SK-N-SH treated with all-trans-retinoic acid at 6 μM for 48 hours (cell line): ENCODE results near the gene AMBP.

Experiments
- ATAC-seq: fragments of 200-7000 bp; cut with Tn5 transposase; 3 replicates; pipeline ENCODE4 v1.9.1; 2020; ENCODE audit warnings: mild to moderate bottlenecking, moderate library complexity
- ARNTL ChIP-seq: fragments of 450-650 bp; formaldehyde crosslinking; IDR thresholded peaks from 2 replicates; pipeline ENCODE4 v1.5.0; 2020; ENCODE audit warnings: low read depth, mild to moderate bottlenecking, moderate library complexity, borderline replicate concordance
- BACH2 ChIP-seq: fragments of 250-450 bp; sonication (Bioruptor Pico); IDR thresholded peaks from 2 replicates; pipeline ENCODE4 v1.9.0; 2021; ENCODE audit warnings: mild to moderate bottlenecking, borderline replicate concordance
- CSDC2 ChIP-seq: fragments of 250-450 bp; sonication (Bioruptor Pico); IDR thresholded peaks from 2 replicates; pipeline ENCODE4 v1.5.0; 2020; ENCODE audit warnings: mild to moderate bottlenecking, moderate library complexity
- GLIS3 ChIP-seq: fragments of 250-450 bp; sonication (Bioruptor Pico); IDR thresholded peaks from 2 replicates; pipeline ENCODE4 v1.5.0; 2020; ENCODE audit warnings: mild to moderate bottlenecking, moderate library complexity
- ISL1 ChIP-seq: fragments of 250-450 bp; sonication (Bioruptor Pico); IDR thresholded peaks from 2 replicates; pipeline ENCODE4 v2.1.2; 2022; ENCODE audit warnings: mild to moderate bottlenecking, moderate library complexity
- OSR1 ChIP-seq: fragments of 250-450 bp; sonication (Bioruptor Pico); IDR thresholded peaks from 2 replicates; pipeline ENCODE4 v1.8.0; 2022; ENCODE audit warnings: moderate library complexity, mild to moderate bottlenecking, inconsistent platforms
- PPARA ChIP-seq: fragments of 250-450 bp; sonication (Bioruptor Pico); IDR thresholded peaks from 2 replicates; pipeline ENCODE4 v1.5.0; 2020; ENCODE audit warnings: mild to moderate bottlenecking, borderline replicate concordance
- RARB ChIP-seq: fragments of 250-450 bp; sonication (Bioruptor Pico); IDR thresholded peaks from 2 replicates; pipeline ENCODE4 v1.8.0; 2021; ENCODE audit warnings: mild to moderate bottlenecking, moderate library complexity
- SNAI2 ChIP-seq: fragments of 250-450 bp; sonication (Bioruptor Pico); IDR thresholded peaks from 2 replicates; pipeline ENCODE4 v1.5.0; 2020; ENCODE audit warnings: mild to moderate bottlenecking, moderate library complexity
- TCF4 ChIP-seq: fragments of 250-450 bp; sonication (Bioruptor Pico); IDR thresholded peaks from 2 replicates; pipeline ENCODE4 v1.8.0; 2021; ENCODE audit warnings: mild to moderate bottlenecking, moderate library complexity, borderline replicate concordance
- TOX ChIP-seq: fragments of 250-450 bp; sonication (Bioruptor Pico); IDR thresholded peaks from 2 replicates; pipeline ENCODE4 v1.8.0; 2021; ENCODE audit warnings: mild to moderate bottlenecking, moderate library complexity, borderline replicate concordance
- ZC3H10 ChIP-seq: fragments of 250-450 bp; sonication (Bioruptor Pico); IDR thresholded peaks from 2 replicates; pipeline ENCODE4 v1.5.1; 2021; ENCODE audit warnings: mild to moderate bottlenecking, moderate library complexity
- ZFP3 ChIP-seq: fragments of 250-450 bp; sonication (Bioruptor Pico); IDR thresholded peaks from 2 replicates; pipeline ENCODE4 v1.5.0; 2020; ENCODE audit warnings: mild to moderate bottlenecking, moderate library complexity
- ZFP30 ChIP-seq: fragments of 450-650 bp; formaldehyde crosslinking; IDR thresholded peaks from 2 replicates; pipeline ENCODE4 v1.5.0; 2022; ENCODE audit warnings: mild to moderate bottlenecking, moderate library complexity
- ZNF565 ChIP-seq: fragments of 450-650 bp; formaldehyde crosslinking; conservative IDR thresholded peaks from 2 replicates; pipeline ENCODE4 v1.5.0; 2020; ENCODE audit warnings: low read depth, mild to moderate bottlenecking, moderate library complexity
- ZNF70 ChIP-seq: fragments of 450-650 bp; formaldehyde crosslinking; IDR thresholded peaks from 2 replicates; pipeline ENCODE4 v1.5.0; 2020; ENCODE audit warnings: mild to moderate bottlenecking, moderate library complexity
- ZNF8 ChIP-seq: fragments of 450-650 bp; formaldehyde crosslinking; IDR thresholded peaks from 2 replicates; pipeline ENCODE4 v1.5.0; 2020; ENCODE audit warnings: mild to moderate bottlenecking, moderate library complexity
- TF ChIP-seq, protein P1 (sequence below): fragments of 250-450 bp; sonication (Bioruptor Pico); IDR thresholded peaks from 2 replicates; pipeline ENCODE4 v1.8.0; 2021; ENCODE audit warnings: low read depth, mild to moderate bottlenecking, moderate library complexity, borderline replicate concordance
- TF ChIP-seq, protein P2 (sequence below): fragments of 250-450 bp; sonication (Bioruptor Pico); IDR thresholded peaks from 2 replicates; pipeline ENCODE4 v1.5.1; 2020; ENCODE audit warnings: low read depth, mild to moderate bottlenecking, moderate library complexity
- TF ChIP-seq, protein P3 (sequence below): fragments of 250-450 bp; sonication (Bioruptor Pico); IDR thresholded peaks from 2 replicates; pipeline ENCODE4 v1.8.0; 2020; ENCODE audit warnings: mild to moderate bottlenecking, moderate library complexity, borderline replicate concordance
- TF ChIP-seq, protein P4 (sequence below): fragments of 250-450 bp; sonication (Bioruptor Pico); IDR thresholded peaks from 2 replicates; pipeline ENCODE4 v1.5.0; 2020; ENCODE audit warnings: mild to moderate bottlenecking, moderate library complexity
- TF ChIP-seq, protein P5 (sequence below): fragments of 250-450 bp; sonication (Bioruptor Pico); IDR thresholded peaks from 2 replicates; pipeline ENCODE4 v1.5.1; 2021; ENCODE audit warnings: mild to moderate bottlenecking, moderate library complexity

The AMBP gene

DNA sequence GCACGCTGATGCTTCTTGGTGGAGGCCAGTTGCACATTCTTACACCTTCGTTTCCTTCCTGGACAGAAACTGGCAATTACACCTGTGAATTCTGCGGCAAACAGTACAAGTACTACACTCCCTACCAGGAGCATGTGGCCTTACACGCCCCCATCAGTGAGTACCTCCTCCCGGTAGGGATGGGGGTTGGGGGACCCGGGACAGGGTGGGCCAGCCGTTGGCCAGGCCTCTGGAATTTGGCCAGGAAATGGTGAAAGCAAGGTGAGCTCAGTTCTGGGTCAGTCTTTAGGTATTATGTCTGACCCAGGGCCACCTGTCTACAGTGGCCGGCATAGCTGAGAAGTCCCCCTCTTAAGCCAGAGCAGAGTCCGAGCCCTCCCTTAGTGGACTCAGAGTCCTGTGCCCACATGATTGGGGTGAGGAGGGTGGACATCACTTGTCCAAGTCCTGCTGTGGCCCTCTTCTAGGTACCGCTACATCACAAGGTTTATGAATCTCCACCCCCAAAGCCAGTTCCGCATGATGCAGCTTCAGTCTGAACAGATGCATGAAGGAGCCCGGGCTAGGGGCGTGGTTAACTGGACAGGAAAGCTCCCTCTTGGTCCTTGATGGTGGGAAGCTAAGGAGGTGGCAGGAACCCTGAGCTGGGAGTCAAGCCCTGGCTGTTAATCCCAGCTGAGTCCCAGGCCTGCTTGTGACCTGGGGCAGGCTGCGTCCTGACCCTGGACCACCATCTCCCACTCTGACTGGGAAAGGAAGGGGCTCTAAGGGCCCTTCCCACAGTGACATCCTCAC, 61.3 kb downstream of the AMBP start (continued):
- TF ChIP-seq, protein P1, sequence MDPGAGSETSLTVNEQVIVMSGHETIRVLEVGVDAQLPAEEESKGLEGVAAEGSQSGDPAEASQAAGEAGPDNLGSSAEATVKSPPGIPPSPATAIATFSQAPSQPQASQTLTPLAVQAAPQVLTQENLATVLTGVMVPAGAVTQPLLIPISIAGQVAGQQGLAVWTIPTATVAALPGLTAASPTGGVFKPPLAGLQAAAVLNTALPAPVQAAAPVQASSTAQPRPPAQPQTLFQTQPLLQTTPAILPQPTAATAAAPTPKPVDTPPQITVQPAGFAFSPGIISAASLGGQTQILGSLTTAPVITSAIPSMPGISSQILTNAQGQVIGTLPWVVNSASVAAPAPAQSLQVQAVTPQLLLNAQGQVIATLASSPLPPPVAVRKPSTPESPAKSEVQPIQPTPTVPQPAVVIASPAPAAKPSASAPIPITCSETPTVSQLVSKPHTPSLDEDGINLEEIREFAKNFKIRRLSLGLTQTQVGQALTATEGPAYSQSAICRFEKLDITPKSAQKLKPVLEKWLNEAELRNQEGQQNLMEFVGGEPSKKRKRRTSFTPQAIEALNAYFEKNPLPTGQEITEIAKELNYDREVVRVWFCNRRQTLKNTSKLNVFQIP (CRISPR knock-in tag): no peak
- TF ChIP-seq, protein P2, sequence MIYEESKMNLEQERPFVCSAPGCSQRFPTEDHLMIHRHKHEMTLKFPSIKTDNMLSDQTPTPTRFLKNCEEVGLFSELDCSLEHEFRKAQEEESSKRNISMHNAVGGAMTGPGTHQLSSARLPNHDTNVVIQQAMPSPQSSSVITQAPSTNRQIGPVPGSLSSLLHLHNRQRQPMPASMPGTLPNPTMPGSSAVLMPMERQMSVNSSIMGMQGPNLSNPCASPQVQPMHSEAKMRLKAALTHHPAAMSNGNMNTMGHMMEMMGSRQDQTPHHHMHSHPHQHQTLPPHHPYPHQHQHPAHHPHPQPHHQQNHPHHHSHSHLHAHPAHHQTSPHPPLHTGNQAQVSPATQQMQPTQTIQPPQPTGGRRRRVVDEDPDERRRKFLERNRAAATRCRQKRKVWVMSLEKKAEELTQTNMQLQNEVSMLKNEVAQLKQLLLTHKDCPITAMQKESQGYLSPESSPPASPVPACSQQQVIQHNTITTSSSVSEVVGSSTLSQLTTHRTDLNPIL (CRISPR knock-in tag): no peak

DNA sequence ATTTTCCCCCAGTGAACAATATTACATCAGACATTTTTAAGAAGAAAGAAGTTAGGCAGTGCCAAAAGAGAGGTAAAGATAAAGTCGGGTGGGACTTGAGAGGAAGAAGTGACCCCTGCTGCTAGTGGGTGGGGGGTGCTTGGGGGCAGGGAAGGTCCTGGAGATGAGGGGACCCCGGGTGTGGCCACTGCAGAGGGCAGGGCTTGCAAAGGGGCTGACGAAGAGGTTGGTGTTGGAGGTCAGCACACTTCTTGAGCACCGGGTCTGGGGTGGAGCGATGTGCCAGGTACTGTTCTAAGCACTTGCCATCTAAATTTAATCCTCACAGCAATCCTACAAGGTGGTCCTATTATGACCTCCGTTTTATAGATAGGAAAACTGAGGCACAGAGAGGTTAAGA, 62.0 kb downstream of the AMBP start:
- TF ChIP-seq TOX (CRISPR knock-in tag) (no peak), TCF4 (no peak), BACH2 (CRISPR knock-in tag) (no peak), ZNF70 (no peak), ZNF8 (CRISPR knock-in tag) (no peak), OSR1 (CRISPR knock-in tag) (no peak), ISL1 (CRISPR knock-in tag) (no peak), ZFP30 (CRISPR knock-in tag) (no peak), ZFP3 (CRISPR knock-in tag) (no peak), ARNTL (no peak), ZC3H10 (CRISPR knock-in tag) (no peak), RARB (CRISPR knock-in tag) (no peak), GLIS3 (no peak), ZNF565 (CRISPR knock-in tag) (no peak)
- TF ChIP-seq, protein P2 (CRISPR knock-in tag): no peak
- TF ChIP-seq, protein P3, sequence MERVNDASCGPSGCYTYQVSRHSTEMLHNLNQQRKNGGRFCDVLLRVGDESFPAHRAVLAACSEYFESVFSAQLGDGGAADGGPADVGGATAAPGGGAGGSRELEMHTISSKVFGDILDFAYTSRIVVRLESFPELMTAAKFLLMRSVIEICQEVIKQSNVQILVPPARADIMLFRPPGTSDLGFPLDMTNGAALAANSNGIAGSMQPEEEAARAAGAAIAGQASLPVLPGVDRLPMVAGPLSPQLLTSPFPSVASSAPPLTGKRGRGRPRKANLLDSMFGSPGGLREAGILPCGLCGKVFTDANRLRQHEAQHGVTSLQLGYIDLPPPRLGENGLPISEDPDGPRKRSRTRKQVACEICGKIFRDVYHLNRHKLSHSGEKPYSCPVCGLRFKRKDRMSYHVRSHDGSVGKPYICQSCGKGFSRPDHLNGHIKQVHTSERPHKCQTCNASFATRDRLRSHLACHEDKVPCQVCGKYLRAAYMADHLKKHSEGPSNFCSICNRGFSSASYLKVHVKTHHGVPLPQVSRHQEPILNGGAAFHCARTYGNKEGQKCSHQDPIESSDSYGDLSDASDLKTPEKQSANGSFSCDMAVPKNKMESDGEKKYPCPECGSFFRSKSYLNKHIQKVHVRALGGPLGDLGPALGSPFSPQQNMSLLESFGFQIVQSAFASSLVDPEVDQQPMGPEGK (CRISPR knock-in tag): no peak
- ATAC-seq: no peak

DNA sequence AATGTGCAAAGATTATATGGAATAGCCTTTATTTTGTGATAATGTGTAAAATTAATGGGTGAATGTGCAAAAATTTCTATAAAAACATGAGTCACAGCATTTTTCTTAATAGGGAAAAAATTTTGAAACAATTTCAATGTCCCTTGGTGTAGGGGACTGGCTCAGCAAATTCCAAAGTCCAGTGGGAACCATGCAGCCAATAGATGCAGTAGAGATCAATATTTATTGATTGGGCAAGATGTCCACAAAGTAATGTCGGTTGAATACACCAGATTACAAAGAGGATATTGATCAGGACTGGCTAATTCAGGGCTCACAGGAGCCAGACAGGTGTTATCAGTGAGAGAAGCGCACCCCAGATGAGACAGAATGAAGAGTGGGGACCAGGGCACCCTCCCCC, 62.5 kb downstream of the AMBP start:
- no peak for ATAC-seq
- TF ChIP-seq, protein P4, sequence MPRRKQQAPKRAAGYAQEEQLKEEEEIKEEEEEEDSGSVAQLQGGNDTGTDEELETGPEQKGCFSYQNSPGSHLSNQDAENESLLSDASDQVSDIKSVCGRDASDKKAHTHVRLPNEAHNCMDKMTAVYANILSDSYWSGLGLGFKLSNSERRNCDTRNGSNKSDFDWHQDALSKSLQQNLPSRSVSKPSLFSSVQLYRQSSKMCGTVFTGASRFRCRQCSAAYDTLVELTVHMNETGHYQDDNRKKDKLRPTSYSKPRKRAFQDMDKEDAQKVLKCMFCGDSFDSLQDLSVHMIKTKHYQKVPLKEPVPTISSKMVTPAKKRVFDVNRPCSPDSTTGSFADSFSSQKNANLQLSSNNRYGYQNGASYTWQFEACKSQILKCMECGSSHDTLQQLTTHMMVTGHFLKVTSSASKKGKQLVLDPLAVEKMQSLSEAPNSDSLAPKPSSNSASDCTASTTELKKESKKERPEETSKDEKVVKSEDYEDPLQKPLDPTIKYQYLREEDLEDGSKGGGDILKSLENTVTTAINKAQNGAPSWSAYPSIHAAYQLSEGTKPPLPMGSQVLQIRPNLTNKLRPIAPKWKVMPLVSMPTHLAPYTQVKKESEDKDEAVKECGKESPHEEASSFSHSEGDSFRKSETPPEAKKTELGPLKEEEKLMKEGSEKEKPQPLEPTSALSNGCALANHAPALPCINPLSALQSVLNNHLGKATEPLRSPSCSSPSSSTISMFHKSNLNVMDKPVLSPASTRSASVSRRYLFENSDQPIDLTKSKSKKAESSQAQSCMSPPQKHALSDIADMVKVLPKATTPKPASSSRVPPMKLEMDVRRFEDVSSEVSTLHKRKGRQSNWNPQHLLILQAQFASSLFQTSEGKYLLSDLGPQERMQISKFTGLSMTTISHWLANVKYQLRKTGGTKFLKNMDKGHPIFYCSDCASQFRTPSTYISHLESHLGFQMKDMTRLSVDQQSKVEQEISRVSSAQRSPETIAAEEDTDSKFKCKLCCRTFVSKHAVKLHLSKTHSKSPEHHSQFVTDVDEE: no peak
- TF ChIP-seq OSR1 (CRISPR knock-in tag) (no peak), TOX (CRISPR knock-in tag) (no peak), BACH2 (CRISPR knock-in tag) (no peak), TCF4 (no peak), PPARA (no peak), ISL1 (CRISPR knock-in tag) (no peak), SNAI2 (no peak), ZNF8 (CRISPR knock-in tag) (no peak), ZFP3 (CRISPR knock-in tag) (no peak), GLIS3 (no peak), ZFP30 (CRISPR knock-in tag) (no peak), RARB (CRISPR knock-in tag) (no peak), ZNF565 (CRISPR knock-in tag) (no peak), CSDC2 (no peak)
- TF ChIP-seq, protein P1 (CRISPR knock-in tag): no peak
- TF ChIP-seq, protein P5, sequence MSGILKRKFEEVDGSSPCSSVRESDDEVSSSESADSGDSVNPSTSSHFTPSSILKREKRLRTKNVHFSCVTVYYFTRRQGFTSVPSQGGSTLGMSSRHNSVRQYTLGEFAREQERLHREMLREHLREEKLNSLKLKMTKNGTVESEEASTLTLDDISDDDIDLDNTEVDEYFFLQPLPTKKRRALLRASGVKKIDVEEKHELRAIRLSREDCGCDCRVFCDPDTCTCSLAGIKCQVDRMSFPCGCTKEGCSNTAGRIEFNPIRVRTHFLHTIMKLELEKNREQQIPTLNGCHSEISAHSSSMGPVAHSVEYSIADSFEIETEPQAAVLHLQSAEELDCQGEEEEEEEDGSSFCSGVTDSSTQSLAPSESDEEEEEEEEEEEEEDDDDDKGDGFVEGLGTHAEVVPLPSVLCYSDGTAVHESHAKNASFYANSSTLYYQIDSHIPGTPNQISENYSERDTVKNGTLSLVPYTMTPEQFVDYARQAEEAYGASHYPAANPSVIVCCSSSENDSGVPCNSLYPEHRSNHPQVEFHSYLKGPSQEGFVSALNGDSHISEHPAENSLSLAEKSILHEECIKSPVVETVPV (CRISPR knock-in tag): no peak
- TF ChIP-seq, protein P2 (CRISPR knock-in tag): no peak
